Mononuclear cell (primary cell): Measurements from ENCODE around the gene NTN5. TPM values are rescaled to one million over a fixed set of nuclear protein-coding genes. Genes with fewer than 3 reads are reported as not detected.
"Not testable (repeated sequence)": the region's sequence is repeated elsewhere in the genome, so short reads cannot be mapped to it uniquely, and the experiment has no call there.

Source experiments
- H3K27me3 ChIP-seq: 2 replicates; pipeline ENCODE4 v1.6.0; 2011; ENCODE audit warnings: low read length, control low read depth; ENCODE audit not compliant: insufficient read depth
- H3K4me1 ChIP-seq: 2 replicates; pipeline ENCODE4 v1.5.1; 2011; ENCODE audit warnings: mild to moderate bottlenecking, low read length, control low read depth; ENCODE audit not compliant: insufficient read depth
- H3K4me3 ChIP-seq: 2 replicates; pipeline ENCODE4 v1.5.1; 2011; ENCODE audit warnings: mild to moderate bottlenecking, low read length, moderate library complexity
- H3K9me3 ChIP-seq: 2 replicates; pipeline ENCODE4 v1.5.1; 2011; ENCODE audit warnings: low read depth, mild to moderate bottlenecking, control low read depth, low read length
- total RNA-seq: library from RNA; depleted of rRNA; stranded (reverse); fragments of >200 nt; gene quantifications from one replicate; pipeline ENCODE4 v1.2.3, GENCODE V29; 2012

The NTN5 gene
- total RNA-seq, 1 donor = 0.63 TPM

GRCh38 chr19:48680436-48681126, 7.8 kb upstream of the NTN5 start:
- Histone ChIP-seq H3K27me3 (no peaks in the 10 kb centered on the region), H3K4me1 (no peaks in the 10 kb centered on the region), H3K9me3 (no peaks in the 10 kb centered on the region), H3K4me3 (no peak overlapping the region)

DNA sequence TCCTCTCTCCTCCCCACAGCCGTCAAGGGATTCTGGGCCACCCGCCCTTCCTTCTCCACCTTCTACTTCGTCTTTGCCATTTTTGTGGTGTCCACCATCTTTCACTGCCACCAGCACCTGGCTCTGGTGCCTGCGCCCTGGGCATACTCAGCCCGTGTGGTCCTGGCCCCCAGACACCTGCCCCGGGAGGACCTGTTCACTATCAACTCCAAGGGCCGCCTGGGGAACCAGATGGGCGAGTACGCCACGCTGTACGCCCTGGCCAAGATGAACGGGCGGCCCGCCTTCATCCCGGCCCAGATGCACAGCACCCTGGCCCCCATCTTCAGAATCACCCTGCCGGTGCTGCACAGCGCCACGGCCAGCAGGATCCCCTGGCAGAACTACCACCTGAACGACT, 7.2 kb upstream of the NTN5 start:
- not testable (repeated sequence) for H3K9me3 ChIP-seq, H3K4me3 ChIP-seq, H3K4me1 ChIP-seq, H3K27me3 ChIP-seq

- H3K4me3 ChIP-seq = no peak overlapping the region
- H3K27me3 ChIP-seq = no peaks in the 10 kb centered on the region
- H3K4me1 ChIP-seq = peaks cover 5% of the 10 kb centered on the region
- H3K9me3 ChIP-seq = no peaks in the 10 kb centered on the region
Observed at GRCh38 chr19:48678201-48678600, 5.4 kb upstream of the NTN5 start.

DNA sequence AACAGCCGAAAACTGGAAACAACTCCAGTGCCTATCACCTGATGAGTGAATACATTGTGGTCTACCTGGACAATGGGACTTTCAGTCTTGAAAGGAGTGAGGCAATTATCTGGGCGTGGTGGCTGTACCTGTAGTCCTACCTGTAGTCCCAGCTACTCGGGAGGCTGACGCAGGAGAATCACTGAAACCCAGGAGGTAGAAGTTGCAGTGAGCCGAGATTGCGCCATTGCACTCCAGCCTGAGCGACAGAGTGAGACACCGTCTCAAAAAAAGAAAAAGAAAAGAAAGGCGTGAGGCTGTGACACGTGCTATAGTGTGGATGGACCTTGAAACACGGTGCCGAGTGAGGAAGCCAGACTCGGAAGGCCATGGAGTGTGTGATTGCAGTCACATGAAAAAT, 4.1 kb upstream of the NTN5 start:
- no peaks in the 10 kb centered on the region for H3K27me3 ChIP-seq
- H3K4me1 ChIP-seq = peaks cover 5% of the 10 kb centered on the region
- H3K4me3 ChIP-seq = no peak overlapping the region
- no peaks in the 10 kb centered on the region for H3K9me3 ChIP-seq

DNA sequence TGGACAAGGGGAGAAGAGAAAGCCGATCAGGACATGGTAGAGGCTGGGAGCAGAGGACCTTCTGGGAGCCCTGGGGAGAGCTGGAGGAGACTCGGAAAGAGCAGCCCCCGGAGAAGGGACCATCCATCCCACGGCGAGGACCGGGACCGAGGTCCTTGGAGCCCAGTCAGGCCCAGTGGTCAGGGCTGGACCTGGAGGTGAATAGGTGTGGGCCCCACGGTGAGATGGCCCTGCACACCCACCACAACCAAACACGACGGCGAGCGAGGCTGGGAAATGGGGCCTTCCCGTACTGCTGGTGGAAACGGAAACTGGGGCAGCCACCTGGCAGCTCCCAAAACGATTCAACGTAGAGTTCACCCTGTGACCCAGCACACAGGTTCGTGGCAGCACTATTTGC, 3.7 kb upstream of the NTN5 start:
- no peaks in the 10 kb centered on the region for H3K27me3 ChIP-seq
- no peaks in the 10 kb centered on the region for H3K9me3 ChIP-seq
- H3K4me3 ChIP-seq = no peak overlapping the region
- peaks cover 5% of the 10 kb centered on the region for H3K4me1 ChIP-seq

GRCh38 chr19:48674921-48675824, 2.4 kb upstream of the NTN5 start:
- Histone ChIP-seq H3K27me3 (no peaks in the 10 kb centered on the region), H3K4me1 (peaks cover 5% of the 10 kb centered on the region), H3K4me3 (no peak overlapping the region), H3K9me3 (no peaks in the 10 kb centered on the region)

DNA sequence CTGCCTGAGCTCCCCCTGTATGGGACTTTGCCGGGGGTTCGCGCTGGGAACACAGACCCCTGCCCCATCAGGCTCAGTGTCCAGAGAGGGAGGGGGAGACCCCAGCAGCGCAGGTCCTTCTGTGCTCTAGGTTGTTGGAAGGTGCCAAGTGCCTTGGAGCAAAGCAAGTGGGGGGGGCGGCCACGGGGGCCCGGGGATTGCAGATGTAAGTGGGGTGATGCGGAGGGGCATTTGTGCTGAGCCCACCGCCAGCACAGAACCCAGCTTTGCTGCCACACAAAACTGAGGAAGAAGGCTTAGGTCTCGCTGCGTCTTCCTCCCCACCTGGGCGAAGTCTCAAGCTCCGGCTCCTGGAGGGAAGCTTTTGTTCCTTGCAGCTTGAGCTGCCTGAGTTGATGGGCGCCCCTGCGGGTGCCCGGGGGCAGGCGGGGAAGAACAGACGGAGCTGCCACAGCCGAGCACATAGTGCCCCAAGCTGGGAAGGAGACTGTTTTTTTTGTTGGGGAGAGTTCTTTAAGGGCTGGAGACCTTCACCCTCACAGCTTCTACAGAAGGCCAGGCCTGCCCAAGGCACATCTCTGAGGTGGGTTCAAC, 1.5 kb upstream of the NTN5 start:
- peaks cover 5% of the 10 kb centered on the region for H3K4me1 ChIP-seq
- H3K4me3 ChIP-seq = no peak overlapping the region
- no peaks in the 10 kb centered on the region for H3K9me3 ChIP-seq
- no peaks in the 10 kb centered on the region for H3K27me3 ChIP-seq

DNA sequence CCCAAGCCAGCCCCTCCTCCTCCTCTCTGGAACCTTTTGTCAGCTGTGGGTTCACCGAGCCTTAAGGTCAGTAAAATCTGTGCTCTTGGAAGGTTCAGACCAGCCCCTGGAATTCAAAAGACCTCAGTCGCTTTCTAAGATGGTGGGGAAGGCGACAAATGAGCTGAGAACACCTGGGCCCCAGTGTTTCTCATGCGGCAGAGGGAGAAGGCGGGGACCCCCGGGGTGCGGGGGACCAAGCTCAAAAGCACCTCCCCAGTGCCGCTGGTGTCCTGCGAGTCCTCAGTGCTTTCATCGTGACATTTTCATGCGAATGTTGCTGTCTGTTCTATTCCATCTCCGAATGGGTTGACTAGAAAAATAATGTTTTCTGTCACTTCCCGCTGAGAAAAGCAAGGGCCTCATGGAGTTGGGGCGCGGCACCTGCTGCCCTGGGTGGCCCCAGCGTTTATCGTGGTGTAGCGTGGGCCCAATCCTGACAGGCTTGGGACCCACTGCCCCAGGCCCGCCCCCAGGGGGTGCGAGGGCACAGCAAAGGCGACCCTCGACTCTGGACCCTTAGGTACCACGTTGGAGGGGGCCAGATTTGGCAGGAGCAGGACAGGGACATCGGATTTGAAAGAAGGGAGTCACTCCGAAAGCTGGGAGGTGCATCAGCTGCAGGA, 751 bp upstream of the NTN5 start:
- no peak overlapping the region for H3K4me3 ChIP-seq

DNA sequence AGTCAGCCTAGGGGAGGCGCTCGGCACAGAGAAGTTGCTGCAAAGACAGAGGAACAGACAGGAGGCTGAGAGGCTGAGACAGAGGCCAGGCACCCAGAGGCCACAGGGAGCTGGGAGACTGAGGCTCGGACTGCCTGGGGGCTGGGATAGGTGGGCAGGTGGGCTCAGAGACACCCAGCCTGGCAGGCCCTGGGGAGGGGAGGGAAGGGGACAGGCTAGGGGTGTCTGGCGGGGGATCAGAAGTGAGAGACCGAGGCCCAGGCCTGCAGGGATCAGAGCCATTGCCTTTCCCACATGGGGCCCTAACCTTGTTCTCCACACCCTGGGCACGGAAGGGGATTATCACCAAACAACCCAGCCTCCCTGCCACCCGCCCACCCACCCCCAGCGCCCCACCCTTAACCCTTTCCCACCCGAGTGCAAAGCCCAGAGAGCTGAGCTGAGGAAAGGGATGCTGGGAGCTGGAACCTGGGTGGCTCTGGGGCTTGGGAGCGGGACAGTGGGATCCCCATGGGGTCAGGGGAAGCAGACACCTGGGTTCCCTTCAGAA, 1.3 kb downstream of the NTN5 start:
- H3K27me3 ChIP-seq = no peaks in the 10 kb centered on the region

More for the DNA sequence above, 751 bp upstream of the NTN5 start:
- H3K9me3 ChIP-seq = no peaks in the 10 kb centered on the region
- no peaks in the 10 kb centered on the region for H3K27me3 ChIP-seq
- H3K4me1 ChIP-seq = peaks cover 5% of the 10 kb centered on the region

DNA sequence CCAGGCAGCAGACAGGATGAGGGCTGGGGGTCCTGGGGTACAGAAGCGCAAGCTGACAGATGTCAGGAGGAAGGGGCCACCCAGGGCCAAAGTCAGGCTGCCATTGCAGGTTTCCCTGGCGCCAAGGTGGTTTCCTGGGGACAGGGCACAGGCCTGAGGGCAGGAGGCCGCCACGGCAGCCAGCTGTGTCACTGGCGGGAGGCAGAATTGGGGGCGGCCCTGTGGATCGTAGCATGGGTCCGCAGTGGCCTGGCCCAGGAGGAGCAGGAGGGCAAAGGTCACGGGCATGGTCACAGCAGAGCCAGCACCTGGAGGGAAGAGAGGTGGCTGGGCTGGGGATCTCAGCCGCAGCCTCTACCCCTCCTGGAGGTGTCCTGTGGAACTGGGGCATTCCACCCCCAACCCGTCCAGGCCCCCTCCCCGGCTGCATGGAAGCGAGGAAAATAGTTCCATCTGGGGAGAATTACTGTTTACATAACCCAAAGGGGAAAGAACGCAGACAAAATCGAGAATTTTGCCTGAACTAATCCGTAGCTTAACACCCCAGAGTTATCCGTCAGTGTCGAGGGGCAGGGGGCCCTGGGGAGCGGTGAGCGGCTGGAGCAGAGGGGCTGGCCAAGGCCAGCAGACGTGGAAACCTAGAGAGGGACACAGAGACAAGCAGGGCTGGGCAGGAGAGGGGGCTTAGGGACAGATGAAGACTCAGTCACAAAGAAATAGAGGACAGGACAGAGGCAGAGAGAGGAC, 1.9 kb downstream of the NTN5 start:
- no peaks in the 10 kb centered on the region for H3K27me3 ChIP-seq
- H3K4me3 ChIP-seq = no peak overlapping the region
- peaks cover 5% of the 10 kb centered on the region for H3K4me1 ChIP-seq
- H3K9me3 ChIP-seq = no peaks in the 10 kb centered on the region

More for the DNA sequence above, 1.3 kb downstream of the NTN5 start:
- no peaks in the 10 kb centered on the region for H3K9me3 ChIP-seq
- no peak overlapping the region for H3K4me3 ChIP-seq
- H3K4me1 ChIP-seq = peaks cover 5% of the 10 kb centered on the region

DNA sequence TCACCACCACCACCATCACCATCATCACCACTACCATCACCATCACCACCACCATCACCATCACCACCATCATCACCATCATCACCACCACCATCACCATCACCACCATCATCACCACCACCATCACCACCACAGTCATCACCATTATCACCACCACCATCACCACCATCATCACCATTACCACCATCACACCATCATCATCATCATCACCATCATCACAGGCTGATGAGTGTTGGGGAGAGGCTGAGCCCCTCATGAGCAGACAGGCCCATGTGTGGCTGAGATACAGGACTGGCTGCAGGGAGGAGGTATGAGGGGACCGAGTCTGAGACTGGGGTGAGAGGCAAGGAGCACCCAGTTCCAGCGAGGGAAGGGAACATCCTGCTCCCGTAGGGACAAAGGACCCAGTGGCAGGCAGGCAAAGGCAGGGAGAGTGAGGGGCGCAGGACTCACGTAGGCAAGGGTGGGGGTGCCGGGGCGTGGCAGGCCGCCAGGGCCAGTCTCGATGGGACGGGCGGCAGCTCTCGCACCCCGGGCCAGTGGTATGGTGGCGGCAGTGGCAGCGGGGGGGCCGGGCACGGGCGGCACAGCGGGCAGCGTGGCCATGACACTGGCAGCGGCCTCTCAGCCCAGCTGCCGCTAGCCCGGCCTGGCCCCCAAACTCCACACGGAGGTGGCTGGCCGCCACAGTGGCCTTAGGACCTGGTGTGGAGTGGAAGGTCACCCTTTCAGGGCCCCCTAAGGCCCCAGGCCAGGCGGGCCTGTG, 2.7 kb downstream of the NTN5 start:
- Histone ChIP-seq H3K4me1 (peaks cover 2% of the 10 kb centered on the region), H3K27me3 (no peaks in the 10 kb centered on the region), H3K4me3 (no peak overlapping the region), H3K9me3 (no peaks in the 10 kb centered on the region)

DNA sequence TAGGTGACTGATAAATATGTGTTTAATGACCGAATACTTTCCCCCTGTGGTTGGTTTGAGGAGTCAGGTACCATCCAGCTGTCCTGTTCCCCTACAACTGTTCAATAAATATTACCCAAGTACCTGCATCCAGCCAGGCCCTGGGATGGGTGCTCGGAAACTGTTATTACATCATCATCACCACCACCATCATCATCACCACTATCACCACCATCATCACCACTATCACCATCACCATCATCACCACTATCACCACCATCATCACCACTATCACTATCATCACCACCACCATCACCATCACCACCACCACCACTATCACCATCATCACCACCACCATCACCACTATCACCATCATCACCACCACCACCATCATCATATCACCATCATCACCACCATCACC, 4.1 kb downstream of the NTN5 start:
- Histone ChIP-seq H3K27me3 (no peaks in the 10 kb centered on the region), H3K4me3 (no peak overlapping the region), H3K9me3 (no peaks in the 10 kb centered on the region), H3K4me1 (no peaks in the 10 kb centered on the region)

- no peaks in the 10 kb centered on the region for H3K4me1 ChIP-seq
- H3K4me3 ChIP-seq = no peak overlapping the region
- no peaks in the 10 kb centered on the region for H3K27me3 ChIP-seq
- H3K9me3 ChIP-seq = no peaks in the 10 kb centered on the region
Observed at GRCh38 chr19:48668332-48668731, 4.5 kb downstream of the NTN5 start.

GRCh38 chr19:48665786-48666185, 7.0 kb downstream of the NTN5 start:
- H3K4me3 ChIP-seq = no peak overlapping the region
- H3K4me1 ChIP-seq = peaks cover 6% of the 10 kb centered on the region
- H3K9me3 ChIP-seq = no peaks in the 10 kb centered on the region

More at GRCh38 chr19:48665786-48666185, 7.0 kb downstream of the NTN5 start:
- H3K27me3 ChIP-seq = no peaks in the 10 kb centered on the region
